ENCODE data around the gene HIPK1. TPM values are rescaled to one million over a fixed set of nuclear protein-coding genes. Genes with fewer than 3 reads are reported as not detected.

HIPK1 gene
- total and polyA plus RNA-seq, 10 of the 15 experiments (the other 5 are each of a cell fraction or from before 2014, with no cell fraction given): 4.2 to 33.9 (median 11.4) TPM

DNA sequence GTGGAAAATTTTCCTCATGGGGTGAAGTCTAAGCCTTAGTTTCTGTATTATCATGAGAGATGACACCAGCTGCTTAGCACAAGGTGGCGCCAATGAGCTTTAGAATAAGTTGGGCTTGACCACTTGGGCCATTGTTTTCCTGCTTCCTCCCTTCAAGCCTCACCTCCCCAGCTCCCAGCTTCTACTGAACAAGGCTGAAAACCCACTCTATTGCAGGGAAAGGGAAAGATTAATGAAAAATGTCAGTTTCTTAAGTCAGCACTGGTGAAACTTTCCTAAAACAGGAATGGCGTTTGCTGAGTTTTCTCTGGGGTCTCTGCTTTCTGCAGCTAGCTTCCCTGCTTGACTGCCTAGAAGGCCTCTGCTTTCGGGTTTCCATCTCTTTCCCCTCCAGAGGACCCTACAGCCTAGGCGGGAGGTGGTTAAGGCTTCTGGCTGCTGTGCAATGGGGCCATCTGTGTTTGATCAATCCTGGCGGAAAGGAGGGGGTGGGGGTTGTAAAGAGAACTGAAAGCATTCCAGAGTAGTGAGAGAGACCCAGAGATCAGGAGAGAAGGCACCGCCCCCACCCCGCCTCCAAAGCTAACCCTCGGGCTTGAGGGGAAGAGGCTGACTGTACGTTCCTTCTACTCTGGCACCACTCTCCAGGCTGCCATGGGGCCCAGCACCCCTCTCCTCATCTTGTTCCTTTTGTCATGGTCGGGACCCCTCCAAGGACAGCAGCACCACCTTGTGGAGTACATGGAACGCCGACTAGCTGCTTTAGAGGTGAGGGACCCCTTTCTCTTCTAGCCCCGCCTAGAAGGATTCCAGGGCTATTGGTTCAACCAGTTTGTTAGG, 50.0 kb downstream of the HIPK1 start, which contains the start of gene OLFML3 (continued):
- TF ChIP-seq YY1 (IDR thresholded peaks at IDR 0.05; ENCODE audit: low read depth, low read length): peak; percentile 49; the same call in 1 of the 2 replicates
- TF ChIP-seq, protein P1, sequence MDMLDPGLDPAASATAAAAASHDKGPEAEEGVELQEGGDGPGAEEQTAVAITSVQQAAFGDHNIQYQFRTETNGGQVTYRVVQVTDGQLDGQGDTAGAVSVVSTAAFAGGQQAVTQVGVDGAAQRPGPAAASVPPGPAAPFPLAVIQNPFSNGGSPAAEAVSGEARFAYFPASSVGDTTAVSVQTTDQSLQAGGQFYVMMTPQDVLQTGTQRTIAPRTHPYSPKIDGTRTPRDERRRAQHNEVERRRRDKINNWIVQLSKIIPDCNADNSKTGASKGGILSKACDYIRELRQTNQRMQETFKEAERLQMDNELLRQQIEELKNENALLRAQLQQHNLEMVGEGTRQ (IDR thresholded peaks at IDR 0.05; ENCODE audit: borderline replicate concordance, low read depth, low read length): no peak
- TF ChIP-seq TCF7 (IDR thresholded peaks at IDR 0.05; ENCODE audit: borderline replicate concordance): no peak
- TF ChIP-seq BACH1 (IDR thresholded peaks at IDR 0.05; ENCODE audit: borderline replicate concordance): no peak
- peak; percentile 23; the same call in 1 of the 2 replicates for TF ChIP-seq RUNX3 (IDR thresholded peaks at IDR 0.05; ENCODE audit: low read length)
- TF ChIP-seq, protein P2, sequence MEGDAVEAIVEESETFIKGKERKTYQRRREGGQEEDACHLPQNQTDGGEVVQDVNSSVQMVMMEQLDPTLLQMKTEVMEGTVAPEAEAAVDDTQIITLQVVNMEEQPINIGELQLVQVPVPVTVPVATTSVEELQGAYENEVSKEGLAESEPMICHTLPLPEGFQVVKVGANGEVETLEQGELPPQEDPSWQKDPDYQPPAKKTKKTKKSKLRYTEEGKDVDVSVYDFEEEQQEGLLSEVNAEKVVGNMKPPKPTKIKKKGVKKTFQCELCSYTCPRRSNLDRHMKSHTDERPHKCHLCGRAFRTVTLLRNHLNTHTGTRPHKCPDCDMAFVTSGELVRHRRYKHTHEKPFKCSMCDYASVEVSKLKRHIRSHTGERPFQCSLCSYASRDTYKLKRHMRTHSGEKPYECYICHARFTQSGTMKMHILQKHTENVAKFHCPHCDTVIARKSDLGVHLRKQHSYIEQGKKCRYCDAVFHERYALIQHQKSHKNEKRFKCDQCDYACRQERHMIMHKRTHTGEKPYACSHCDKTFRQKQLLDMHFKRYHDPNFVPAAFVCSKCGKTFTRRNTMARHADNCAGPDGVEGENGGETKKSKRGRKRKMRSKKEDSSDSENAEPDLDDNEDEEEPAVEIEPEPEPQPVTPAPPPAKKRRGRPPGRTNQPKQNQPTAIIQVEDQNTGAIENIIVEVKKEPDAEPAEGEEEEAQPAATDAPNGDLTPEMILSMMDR (IDR thresholded peaks at IDR 0.05 in 2 of 3, conservative IDR thresholded peaks at IDR 0.05 in 1 of 3; ENCODE audit: control insufficient read depth in 2 of 3, extremely low read depth in 1 of 3, insufficient read depth in 1 of 3, low read depth in 3 of 3, low read length in 3 of 3): peak; percentile 72 to 80 (median 79)
- TF ChIP-seq EGR1 (IDR thresholded peaks at IDR 0.05; ENCODE audit: borderline replicate concordance in 1 of 2, low read depth in 2 of 2, low read length in 2 of 2): no peak
- no peak for TF ChIP-seq NR2C2 (IDR thresholded peaks at IDR 0.05; ENCODE audit: borderline replicate concordance, control insufficient read depth, insufficient read length, low read depth)
- TF ChIP-seq ZSCAN29 (IDR thresholded peaks at IDR 0.05): no peak
- peak; percentile 6; the same call in 1 of the 2 replicates for TF ChIP-seq SPI1 (IDR thresholded peaks at IDR 0.05; ENCODE audit: borderline replicate concordance, insufficient read depth, low read depth, low read length)
- TF ChIP-seq JUND (IDR thresholded peaks at IDR 0.05; ENCODE audit: low read depth, low read length): no peak
- TF ChIP-seq GABPA (IDR thresholded peaks at IDR 0.05; ENCODE audit: low read depth): no peak
- TF ChIP-seq JUNB (IDR thresholded peaks at IDR 0.05): peak; percentile 38; the same call in 1 of the 2 replicates
- TF ChIP-seq IKZF2 (IDR thresholded peaks at IDR 0.05): no peak
- peak; percentile 80 for TF ChIP-seq RAD21 (IDR thresholded peaks at IDR 0.05; ENCODE audit: insufficient read depth, low read depth, low read length)
- TF ChIP-seq ZNF24 (IDR thresholded peaks at IDR 0.05): no peak
- TF ChIP-seq NFYA (IDR thresholded peaks at IDR 0.05; ENCODE audit: borderline replicate concordance, low read depth, low read length): no peak
- TF ChIP-seq FOXM1 (IDR thresholded peaks at IDR 0.05; ENCODE audit: low read depth, low read length): peak; percentile 47; the same call in 1 of the 2 replicates
- TF ChIP-seq FOS (IDR thresholded peaks at IDR 0.05; ENCODE audit: borderline replicate concordance, extremely low read depth, insufficient read length): no peak
- peak; percentile 84 for TF ChIP-seq SMC3 (IDR thresholded peaks at IDR 0.05; ENCODE audit: borderline replicate concordance, low read length)
- TF ChIP-seq, protein P3, sequence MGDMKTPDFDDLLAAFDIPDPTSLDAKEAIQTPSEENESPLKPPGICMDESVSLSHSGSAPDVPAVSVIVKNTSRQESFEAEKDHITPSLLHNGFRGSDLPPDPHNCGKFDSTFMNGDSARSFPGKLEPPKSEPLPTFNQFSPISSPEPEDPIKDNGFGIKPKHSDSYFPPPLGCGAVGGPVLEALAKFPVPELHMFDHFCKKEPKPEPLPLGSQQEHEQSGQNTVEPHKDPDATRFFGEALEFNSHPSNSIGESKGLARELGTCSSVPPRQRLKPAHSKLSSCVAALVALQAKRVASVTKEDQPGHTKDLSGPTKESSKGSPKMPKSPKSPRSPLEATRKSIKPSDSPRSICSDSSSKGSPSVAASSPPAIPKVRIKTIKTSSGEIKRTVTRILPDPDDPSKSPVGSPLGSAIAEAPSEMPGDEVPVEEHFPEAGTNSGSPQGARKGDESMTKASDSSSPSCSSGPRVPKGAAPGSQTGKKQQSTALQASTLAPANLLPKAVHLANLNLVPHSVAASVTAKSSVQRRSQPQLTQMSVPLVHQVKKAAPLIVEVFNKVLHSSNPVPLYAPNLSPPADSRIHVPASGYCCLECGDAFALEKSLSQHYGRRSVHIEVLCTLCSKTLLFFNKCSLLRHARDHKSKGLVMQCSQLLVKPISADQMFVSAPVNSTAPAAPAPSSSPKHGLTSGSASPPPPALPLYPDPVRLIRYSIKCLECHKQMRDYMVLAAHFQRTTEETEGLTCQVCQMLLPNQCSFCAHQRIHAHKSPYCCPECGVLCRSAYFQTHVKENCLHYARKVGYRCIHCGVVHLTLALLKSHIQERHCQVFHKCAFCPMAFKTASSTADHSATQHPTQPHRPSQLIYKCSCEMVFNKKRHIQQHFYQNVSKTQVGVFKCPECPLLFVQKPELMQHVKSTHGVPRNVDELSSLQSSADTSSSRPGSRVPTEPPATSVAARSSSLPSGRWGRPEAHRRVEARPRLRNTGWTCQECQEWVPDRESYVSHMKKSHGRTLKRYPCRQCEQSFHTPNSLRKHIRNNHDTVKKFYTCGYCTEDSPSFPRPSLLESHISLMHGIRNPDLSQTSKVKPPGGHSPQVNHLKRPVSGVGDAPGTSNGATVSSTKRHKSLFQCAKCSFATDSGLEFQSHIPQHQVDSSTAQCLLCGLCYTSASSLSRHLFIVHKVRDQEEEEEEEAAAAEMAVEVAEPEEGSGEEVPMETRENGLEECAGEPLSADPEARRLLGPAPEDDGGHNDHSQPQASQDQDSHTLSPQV (IDR thresholded peaks at IDR 0.05): no peak

Data from GM12878 (cell line).